AG04449 (cell line): ENCODE data around the gene CLGN.
A peak's percentile ranks its signal among the peaks of the same experiment; 100 is the strongest.
"Not testable (repeated sequence)": the region's sequence is repeated elsewhere in the genome, so short reads cannot be mapped to it uniquely, and the experiment has no call there.

Experiments used
- CTCF ChIA-PET: fragments of 350-600 bp; formaldehyde crosslinking; extraction: SDS; loops from one replicate; lab custom pipeline; 2021; ENCODE audit warnings: antibody characterized with exemption; lab: Yijun Ruan, JAX
- POLR2A ChIA-PET: fragments of 400-600, 350-600 bp; formaldehyde crosslinking; extraction: SDS; loops from one replicate; lab custom pipeline; 2020; ENCODE audit warnings: antibody characterized with exemption, inconsistent platforms; lab: Yijun Ruan, JAX
- DNase-seq: peaks from one replicate; pipeline ENCODE4 v3.0.0-alpha.2; 2010; ENCODE audit warnings: low read depth, low spot score
- H3K4me3 ChIP-seq: 2 replicates; pipeline ENCODE4 v1.5.1; 2011; ENCODE audit warnings: low read depth, mild to moderate bottlenecking, control low read depth, low read length
- TF ChIP-seq, protein P1 (sequence below): IDR thresholded peaks from one replicate; pipeline ENCODE4 v1.5.1; 2011; ENCODE audit warnings: mild to moderate bottlenecking, moderate library complexity, low read length, control low read depth, inconsistent platforms; ENCODE audit not compliant: insufficient read depth; ENCODE audit errors: missing control alignments

The CLGN gene

GRCh38 chr4:140426610-140427105, 790 bp downstream of the CLGN start:
- CTCF ChIA-PET = interaction anchor here (1.7 to 2.1 kb wide), 3 partner anchors 14 to 183 kb away, joined by 5 to 6 read pairs (median 6); no protein-coding TSS in a partner anchor
- TF ChIP-seq, protein P1, sequence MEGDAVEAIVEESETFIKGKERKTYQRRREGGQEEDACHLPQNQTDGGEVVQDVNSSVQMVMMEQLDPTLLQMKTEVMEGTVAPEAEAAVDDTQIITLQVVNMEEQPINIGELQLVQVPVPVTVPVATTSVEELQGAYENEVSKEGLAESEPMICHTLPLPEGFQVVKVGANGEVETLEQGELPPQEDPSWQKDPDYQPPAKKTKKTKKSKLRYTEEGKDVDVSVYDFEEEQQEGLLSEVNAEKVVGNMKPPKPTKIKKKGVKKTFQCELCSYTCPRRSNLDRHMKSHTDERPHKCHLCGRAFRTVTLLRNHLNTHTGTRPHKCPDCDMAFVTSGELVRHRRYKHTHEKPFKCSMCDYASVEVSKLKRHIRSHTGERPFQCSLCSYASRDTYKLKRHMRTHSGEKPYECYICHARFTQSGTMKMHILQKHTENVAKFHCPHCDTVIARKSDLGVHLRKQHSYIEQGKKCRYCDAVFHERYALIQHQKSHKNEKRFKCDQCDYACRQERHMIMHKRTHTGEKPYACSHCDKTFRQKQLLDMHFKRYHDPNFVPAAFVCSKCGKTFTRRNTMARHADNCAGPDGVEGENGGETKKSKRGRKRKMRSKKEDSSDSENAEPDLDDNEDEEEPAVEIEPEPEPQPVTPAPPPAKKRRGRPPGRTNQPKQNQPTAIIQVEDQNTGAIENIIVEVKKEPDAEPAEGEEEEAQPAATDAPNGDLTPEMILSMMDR = no peak
- POLR2A ChIA-PET = no interaction called here
- peak overlapping the region; percentile 69 for H3K4me3 ChIP-seq
- DNase-seq = no peak

- POLR2A ChIA-PET = no interaction called here
- no peak for DNase-seq
- no peak overlapping the region for H3K4me3 ChIP-seq
- CTCF ChIA-PET = no interaction called here
- TF ChIP-seq, protein P1 = no peak
These were observed 4.3 kb downstream of the CLGN start for GRCh38 chr4:140423106-140423505.

GRCh38 chr4:140413130-140413969, 14.1 kb downstream of the CLGN start:
- CTCF ChIA-PET = interaction anchor here (2.2 kb wide), 1 partner anchor 14 kb away, joined by 6 read pairs; the partner anchor contains the start of gene CLGN
- H3K4me3 ChIP-seq, DNase-seq, POLR2A ChIA-PET: not testable (repeated sequence)

GRCh38 chr4:140408974-140409373, 18.5 kb downstream of the CLGN start:
- ChIA-PET CTCF (no interaction called here), POLR2A (no interaction called here)
- TF ChIP-seq, protein P1 = no peak
- no peak for DNase-seq
- no peak overlapping the region for H3K4me3 ChIP-seq

DNA sequence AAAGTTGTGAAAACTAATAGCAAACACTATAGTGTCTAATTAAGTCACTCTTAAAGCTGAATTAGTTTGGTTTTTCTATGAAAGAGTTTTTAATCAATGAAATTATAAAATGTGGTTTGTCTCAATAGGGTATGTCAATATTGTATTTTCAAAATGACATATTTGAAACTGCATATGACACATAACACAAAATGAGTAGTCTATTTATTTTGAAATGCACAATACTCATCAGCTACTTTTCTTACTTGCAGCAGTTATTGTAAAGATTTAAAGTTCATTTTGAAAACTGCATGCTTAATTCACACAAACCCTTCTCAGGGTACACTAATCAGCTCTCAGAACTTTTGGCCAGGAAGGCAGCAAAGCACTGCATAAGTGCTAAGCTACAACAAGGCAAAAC, 21.2 kb downstream of the CLGN start:
- DNase-seq = no peak
- ChIA-PET CTCF (no interaction called here), POLR2A (no interaction called here)
- no peak overlapping the region for H3K4me3 ChIP-seq
- TF ChIP-seq, protein P1 = no peak

DNA sequence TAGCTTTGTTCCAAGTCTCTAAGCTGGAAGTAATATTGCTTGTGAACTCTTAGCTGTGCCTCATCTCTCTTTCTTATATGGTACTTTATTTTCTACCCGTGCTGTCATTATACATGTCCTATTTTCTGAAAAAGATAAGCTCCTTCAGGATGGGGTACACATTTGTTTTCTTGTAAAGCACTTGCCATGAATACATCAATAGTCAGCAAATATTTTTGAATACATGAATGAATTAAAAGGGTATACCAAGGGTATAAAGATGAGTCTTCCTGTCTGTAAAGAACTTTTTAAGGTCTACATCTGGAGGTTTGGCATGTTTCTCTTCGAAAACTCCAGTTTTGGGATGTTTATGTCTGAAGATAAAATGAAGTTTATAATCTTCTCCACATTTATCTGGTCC, 27.3 kb downstream of the CLGN start:
- ChIA-PET POLR2A (no interaction called here), CTCF (interaction anchor here (1.4 to 1.9 kb wide), 2 partner anchors 28 to 40 kb away, joined by 4 to 6 read pairs; no protein-coding TSS in a partner anchor)
- TF ChIP-seq, protein P1 = no peak
- no peak for DNase-seq
- no peak overlapping the region for H3K4me3 ChIP-seq
